RPMI7951 (cell line): ENCODE results near the gene SLC2A11. TPM values are rescaled to one million over a fixed set of nuclear protein-coding genes. Genes with fewer than 3 reads are reported as not detected.

ENCODE experiments used
- DNase-seq: peaks from one replicate; pipeline ENCODE4 v3.0.0-alpha.2; 2012; ENCODE audit warnings: low read depth
- total RNA-seq: library from RNA; depleted of rRNA; stranded (reverse); fragments of >200 nt; shearing (Covaris generic); gene quantifications from 2 replicates; pipeline ENCODE4 v1.2.3, GENCODE V29; 2014; rRNA removed

The SLC2A11 gene, protein sequence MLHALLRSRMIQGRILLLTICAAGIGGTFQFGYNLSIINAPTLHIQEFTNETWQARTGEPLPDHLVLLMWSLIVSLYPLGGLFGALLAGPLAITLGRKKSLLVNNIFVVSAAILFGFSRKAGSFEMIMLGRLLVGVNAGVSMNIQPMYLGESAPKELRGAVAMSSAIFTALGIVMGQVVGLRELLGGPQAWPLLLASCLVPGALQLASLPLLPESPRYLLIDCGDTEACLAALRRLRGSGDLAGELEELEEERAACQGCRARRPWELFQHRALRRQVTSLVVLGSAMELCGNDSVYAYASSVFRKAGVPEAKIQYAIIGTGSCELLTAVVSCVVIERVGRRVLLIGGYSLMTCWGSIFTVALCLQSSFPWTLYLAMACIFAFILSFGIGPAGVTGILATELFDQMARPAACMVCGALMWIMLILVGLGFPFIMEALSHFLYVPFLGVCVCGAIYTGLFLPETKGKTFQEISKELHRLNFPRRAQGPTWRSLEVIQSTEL
- total RNA-seq: 32.1 and 39.5 TPM in 2 replicates

DNA sequence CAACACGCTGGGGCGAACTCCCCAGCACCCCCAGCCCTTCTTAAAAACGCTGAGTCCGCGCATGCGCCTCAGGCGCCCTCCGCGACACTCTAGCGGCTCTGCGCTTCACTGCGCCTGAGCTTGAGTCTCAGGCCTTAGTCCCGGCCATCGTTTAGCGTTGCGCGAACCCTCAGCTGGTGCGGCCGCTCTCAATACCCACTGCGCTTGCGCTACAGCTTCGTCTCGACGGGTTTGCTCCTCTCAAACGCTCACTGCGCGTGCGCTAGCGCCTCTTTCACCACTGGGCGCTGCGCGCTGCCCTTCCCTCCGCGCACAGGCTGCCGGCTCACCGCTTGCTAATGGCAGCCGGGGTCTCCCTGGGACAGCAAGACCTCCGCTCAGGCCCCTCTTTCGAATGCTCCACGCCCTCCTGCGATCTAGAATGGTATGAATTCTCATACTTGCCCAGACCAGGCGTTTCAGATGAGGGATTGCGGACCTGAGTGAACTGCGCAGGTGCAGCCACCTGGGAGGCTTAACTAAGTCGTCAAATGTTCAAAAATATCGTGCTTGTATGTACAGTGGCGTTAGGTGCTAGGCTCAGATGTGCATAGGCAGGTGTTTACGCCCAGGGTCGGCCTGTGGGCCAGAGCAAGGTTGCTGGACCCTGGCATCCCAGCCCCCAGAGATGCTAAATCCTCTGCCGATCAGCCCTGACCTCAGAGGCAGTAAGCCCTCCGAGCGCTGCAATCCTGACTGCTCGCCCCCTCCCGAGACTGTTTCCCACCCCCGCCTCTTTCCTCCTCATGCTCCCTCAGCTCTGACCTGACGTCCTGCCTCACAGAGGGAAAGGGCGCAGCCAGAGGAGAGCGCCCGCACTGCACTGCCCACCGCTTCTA is at the start of gene SLC2A11:
TSS of gene SLC2A11 (plus strand) at position 270 of the 878 bp plus-strand sequence. CDS start at position 395, 125 bp downstream.
- peak; percentile 93 for DNase-seq

DNA sequence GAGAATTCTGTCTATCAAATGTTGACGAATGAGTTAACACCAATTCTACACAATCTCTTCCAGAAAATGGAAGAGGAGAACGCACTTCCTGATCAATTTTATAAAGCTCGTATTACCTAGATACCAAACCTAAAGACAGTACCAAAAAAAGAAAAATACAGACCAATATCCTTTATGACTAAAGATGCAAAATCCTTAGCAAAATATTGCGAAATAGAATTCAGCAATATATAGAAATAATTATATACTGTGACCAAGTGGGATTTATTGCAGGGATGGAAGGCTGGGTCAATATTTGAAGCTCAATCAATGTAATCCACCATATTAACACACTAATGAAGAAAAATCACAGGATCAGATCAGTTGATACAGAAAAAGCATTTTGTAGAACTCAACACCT is 45.3 kb upstream of the SLC2A11 start:
- no peak for DNase-seq

DNA sequence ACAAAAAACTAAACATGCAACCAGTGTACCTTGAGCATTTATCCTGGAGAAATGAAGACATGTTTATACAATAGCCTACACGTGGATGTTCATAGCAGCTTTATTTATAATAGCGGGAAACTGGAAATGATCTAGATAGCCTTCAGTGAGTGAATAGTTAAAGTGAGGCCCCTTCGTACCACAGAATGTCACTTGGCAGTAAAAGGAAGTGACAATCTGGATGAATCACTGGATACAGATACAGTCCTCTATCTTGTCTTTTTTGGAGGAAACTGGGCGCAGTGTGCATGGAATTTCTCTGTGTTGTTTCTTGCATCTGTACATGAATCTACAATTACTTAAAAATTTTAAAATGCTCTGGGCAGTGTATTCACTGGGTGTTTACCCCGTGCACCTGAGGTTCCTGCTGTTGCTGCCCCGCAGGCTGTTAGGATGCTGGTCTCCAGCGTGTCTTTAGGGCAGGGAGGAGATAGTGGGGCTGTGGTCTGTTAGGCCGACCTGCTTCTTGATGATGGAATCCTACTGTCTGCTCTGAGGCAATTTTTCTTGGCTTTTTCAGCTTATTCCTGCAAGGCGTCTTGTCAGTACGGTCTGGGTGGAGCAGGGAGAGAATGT is 42.0 kb upstream of the SLC2A11 start:
- no peak for DNase-seq

DNA sequence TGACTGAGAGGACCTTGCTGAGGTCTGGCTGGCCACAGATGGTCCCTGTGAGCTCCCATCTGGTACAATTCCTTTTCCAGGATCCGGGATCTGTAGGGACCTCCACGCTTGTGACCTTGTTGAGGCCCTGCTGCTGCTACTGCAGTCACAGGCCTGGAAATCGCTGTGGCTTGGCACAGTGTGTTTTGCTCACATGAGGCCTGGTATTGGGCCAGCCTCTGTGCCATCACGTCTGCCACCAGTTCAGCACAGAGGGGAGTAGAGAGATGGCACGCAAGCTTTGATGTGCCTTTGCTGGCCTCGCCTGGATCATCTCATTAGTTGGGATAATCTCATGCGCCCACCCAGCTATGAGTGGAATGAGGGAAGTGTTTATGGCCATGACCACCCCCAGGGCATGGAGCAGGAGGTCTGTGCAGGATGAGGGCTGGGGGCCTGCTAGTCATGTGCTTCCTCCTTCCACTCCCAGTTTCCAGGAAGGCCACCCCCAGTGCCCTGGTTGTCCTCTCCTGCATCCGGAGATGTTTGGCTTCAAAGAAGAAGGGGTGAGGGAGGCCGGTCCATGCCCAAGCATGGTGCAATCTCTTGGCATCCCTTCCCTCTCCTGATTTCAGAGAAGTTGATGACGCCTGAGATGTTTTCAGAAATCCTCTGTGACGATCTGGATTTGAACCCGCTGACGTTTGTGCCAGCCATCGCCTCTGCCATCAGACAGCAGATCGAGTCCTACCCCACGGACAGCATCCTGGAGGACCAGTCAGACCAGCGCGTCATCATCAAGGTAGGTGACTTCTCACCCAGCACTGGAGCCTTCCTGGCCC is 41.3 kb upstream of the SLC2A11 start:
- no peak for DNase-seq

DNA sequence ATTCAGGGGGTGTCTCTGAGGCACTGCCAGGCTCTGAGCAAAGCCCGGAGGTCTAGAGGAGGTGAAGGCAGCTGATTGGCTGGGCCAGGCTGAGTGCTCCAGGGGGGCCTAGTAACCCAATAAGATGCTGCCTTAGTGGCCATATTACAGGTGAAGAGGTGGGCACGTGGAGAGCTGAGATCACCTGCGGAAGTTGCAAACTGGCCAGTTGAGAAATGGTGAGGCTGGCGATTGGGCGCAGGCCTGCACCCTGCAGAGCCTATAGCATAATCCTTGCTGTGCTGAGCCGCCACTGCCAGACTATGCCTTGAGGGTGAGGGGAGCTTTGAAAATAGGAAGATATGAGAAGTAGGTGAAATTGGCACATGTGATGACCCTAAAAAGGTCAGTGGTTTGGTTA is 40.5 kb upstream of the SLC2A11 start:
- DNase-seq: no peak

DNA sequence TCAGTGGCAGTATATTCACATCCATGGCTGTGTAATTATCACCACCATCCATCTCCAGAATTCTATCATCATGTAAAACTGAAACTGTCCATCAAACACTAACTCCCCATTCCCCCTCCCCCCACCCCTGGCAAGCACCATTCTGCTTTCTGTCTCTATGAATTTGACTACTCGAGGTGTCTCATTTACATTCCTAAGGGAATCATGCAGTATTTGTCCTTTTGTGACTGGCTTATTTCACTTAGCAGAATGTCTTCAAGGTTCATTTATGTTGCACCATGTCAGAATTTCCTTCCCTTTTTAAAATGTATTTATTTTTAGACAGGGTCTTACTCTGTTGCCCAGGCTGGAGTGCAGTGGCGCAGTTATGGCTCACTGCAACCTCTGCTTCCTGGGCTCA is 39.1 kb upstream of the SLC2A11 start:
- no peak for DNase-seq

DNA sequence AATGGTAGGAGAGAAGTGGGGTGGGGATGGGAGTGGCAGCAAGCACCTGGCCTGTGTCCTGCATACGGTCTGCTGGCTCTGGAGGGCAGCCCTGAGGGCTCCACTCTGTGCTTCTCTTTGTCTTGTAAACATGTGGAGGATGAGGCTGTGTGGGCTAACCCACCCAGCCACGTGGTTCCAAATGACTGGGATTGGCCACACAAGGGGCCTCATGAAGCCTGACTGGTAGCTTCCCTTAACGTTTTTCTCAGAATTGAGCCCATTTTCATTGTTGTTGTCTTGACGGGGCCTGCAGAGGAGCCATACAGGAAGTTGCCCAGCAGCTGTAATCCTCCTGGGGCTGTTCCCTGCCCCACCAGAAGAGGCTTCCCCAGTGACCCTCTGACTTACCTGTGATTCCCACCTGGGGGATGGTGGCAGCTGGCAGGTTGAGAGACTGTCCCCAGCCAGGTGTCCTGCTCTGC is 36.9 kb upstream of the SLC2A11 start:
- no peak for DNase-seq

DNA sequence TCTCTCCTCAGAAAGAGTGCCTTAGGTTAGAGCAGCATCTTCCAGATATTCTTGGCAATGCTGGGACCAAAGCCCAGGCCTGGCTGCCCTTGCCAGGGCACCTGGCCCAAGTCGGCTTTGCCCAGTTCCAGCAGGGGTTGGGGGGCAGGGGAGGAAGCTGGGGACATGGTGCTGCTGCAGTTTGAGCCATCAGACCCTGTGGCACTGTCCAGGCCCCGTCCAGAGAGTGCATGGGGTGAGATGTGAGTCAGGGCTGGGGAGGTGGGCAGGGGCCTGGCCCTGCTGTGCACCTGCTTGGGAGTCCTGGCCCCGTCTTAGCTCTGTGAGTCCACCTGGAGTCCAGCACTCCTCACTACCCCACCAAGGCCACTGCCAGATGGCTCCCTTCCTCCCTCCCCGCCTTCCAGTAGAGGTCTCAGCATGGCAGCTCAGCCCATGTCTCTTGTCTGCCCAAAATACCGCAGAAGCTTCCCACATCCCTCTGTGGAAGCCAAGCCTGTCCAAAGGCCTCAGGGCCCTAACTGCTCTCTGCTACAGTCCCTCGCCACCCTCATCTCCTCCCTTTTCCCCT is 35.5 kb upstream of the SLC2A11 start:
- peak; percentile 82 for DNase-seq

DNA sequence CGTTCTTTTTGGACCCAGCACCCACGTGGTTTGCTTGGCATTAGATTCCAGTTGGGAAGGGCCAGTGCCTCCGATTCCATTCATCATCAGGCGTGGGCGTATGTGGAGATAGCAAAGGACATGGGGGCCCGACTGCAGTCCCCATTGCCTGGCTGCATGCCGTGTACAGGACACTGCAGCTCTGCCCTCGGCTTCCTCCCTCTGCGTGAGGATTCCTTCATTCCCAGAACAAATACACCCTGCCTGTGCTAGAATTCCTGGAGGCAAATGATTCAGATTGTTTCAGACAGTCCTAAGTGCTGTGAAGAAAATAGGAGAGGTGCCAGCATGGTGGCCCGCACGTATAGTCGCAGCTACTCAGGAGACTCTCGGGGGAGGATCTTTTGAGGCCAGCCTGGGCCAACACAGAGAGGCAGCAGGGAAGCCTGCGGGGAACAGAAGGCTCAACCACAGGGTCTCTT is 34.3 kb upstream of the SLC2A11 start:
- peak; percentile 88 for DNase-seq

DNA sequence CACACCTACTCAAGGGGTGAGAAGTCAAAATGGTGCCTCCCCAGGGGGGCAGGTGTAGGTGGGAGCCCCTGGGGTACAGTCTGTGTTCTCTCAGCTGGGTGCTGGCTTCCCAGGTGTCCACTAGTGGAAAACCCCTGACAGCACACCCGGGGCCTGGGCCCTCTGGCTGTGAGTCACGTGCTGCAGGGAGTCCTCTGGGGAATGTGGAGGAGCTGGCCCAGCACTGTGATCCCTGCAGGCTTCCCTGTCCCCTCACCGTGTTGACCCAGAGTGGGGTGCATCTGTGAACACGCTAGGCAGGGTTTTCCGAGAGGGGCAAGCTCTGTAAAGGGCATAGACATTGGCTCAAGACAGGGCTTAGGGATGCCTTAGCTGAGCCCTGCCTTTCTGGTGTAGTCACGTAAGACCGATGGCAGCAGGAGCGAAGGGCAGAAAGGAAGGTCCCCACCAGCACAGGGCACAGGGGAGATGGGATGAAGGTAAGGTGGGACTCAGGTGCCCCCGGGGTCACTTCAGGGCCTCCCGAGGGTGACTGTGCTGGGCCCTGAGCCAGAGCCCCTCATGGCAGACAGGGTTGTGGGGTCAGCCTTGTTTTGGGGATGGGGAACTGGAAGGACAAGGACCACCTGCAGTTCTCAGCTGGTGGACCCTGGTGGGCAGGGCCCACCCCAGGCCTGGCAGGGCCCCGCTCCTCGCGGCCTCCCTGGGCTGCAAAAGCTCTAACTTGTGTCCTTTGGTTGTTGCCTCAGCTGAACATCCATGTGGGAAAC is 33.0 kb upstream of the SLC2A11 start:
- no peak for DNase-seq

DNA sequence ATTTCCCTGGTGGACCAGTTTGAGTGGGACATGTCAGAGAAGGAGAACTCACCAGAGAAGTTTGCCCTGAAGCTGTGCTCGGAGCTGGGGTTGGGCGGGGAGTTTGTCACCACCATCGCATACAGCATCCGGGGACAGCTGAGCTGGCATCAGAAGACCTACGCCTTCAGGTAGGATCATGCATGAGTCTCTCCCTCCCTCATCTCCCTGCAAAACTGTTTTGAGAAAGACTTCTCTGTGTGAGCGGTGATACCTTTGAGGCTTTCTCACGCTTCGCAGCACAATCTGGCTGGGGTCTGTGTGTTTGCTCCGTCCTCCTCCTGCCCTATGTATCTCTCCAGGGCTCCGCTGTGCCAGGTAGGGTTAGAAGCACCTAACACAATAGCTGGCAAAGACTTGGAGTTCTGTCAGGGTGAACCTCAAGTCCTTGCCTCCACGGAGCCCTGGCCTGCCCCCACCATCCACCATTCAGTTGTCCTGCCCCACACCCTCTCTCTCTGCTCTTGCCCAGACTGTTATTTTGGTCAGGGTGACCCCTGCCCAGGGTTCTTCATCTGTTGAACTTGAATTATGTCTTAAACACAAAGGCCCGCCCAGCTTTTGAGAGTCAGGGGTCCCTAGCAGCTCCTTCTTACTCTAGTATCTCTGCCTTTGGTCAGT is 32.3 kb upstream of the SLC2A11 start:
- DNase-seq: no peak

DNA sequence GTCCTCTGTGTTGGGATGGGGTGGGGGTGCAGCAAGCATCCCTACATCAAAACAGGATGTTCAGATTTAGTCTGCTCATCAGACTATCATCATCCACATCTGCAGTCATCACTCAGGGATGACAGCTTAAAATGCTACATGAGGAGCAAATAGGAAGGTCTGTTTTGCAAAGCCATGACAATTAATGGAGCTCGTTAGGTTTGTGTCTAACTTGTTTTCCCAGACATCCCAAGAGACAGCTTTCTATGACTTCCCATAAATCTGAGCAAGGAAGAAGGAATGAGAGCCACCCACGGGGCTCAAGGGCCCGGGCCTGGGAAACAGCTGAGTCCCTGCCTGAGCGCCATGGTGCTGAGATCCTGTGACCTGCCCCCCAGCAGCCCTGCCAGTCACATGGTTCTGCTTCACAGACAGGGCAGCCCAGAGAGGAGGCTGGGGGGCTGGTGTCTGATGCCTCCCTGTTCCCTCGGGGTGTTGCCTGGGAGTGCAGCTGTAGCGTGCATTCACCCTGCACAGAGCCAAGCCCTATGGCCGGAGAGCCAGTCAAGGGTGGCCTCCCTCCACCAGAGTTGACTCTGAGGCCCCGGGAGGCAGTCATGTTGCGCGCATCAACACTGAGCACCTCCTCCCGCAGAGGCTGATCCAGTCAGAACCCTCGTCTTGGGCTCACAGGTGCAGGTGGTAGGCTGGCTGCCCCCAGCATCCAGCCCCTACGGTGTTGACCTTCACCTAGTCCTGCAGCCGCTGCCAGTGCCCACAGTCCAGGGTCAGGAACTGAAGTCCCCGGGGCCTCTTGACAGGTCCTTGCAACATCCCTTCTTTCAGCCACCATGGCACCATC is 30.9 kb upstream of the SLC2A11 start:
- no peak for DNase-seq

DNA sequence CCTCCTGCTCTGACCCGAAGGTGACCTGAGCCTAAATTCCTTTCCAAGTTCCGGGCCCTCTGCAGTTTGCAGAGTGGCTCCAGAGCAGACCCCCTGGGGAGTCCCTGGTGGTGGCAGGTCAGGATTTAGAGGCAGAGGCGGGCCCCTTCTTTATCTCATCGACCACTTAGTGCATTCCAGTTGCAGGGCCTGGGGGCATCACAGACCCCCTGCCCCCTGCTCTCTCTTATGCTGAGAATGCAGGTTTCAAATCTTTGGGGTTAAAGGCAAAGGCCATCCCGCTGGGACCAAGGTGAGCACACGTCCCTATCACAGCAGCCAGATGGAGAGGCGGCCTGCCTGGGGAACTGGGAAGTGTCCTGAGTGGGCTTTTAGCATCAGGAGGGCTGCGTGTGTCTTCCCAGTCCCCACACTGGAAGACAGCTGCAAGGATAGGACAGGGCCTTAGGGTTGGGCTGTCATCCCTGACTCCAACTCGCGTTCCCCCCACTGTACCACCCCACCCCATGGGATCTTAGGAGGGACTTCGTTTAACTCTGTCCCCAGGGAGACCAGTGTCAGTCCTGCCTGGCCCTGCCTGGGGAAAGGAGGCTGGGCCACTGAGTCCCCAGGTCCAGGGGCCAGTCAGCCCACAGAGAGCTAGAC is 30.2 kb upstream of the SLC2A11 start:
- DNase-seq: no peak

DNA sequence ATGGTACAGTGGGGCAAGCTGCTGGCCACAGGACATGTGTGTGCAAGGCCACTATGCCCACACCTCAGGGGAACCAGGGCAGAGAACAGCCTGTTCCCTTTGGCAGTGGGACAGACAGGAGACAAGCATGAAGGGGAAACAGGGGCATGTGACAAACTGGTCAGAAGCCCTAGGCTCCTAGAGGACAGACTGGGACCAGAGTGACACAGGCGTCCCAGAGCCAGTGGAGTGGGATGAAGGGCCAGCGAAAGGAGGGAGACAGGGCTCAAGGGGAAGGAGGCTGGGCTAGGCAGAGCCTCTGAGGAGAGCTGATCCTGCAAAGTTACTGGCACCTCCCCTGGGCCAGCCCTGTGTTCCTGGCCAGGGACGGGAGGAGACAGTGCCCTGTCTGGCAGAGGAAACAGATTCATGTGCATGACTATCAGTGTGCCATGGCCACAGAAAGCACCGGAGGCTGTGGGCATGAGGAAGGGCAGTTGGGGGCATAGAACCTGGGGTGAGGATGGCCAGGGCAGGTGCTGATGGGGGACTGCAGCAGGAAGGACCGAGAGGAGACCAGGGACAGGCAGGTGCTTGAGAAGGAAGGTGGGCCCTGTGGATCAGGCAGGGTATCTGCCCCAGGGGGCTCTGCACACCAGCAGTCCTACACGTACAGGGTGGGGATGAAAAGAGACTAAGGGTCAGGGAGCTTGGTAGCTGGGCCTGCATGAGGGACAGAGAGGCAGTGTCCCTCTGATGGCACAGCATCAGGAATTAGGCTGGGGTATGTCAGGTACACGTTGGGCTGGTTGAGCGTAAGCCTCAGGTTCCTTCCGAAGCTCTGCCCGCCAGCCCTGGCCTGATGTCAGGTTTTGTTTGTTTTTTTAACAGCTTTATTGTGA is 28.6 kb upstream of the SLC2A11 start:
- DNase-seq: no peak

DNA sequence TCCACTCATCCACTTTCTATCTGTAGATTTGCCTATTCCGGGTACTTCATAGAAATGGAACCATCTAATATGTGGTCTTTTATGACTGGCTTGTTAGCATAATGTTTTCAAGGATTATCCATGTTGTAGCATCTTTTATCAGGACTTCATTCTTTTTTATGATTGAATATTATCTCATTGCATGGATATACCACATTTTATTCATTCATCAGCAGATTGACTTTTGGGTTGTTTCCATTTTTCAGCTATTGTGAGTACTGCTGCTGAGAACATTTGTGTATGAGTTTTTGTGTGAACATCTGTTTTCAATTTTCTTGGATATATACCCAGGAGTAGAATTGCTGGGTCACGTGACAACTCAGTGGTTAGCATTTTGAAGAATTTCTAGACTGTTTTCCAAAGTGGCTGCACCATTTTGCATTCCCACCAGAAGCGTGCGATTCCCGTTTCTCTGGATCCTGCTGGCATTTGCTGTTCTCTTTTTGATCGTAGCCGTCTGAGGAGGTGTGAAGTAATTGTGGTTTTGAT is 27.8 kb upstream of the SLC2A11 start:
- DNase-seq: peak; percentile 92

DNA sequence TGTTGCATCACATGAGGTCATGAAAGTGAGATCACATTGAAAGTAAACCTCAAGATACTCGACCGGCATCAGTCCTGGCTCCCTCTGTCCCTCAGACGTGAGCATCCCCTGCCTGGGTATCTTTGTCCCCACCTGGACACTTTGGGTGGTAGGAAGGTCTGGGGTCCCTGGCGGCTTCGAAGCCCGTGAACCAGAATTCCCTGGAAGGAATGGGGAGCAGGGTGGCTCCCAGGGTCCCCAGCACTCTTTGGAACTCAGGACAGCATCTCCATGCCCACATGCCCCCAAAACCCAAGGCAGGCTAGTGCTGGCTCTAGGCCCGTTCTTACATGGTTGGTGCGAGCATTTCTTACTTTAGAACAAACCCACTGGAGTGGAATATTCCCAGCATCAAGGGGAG is 26.4 kb upstream of the SLC2A11 start:
- no peak for DNase-seq

DNA sequence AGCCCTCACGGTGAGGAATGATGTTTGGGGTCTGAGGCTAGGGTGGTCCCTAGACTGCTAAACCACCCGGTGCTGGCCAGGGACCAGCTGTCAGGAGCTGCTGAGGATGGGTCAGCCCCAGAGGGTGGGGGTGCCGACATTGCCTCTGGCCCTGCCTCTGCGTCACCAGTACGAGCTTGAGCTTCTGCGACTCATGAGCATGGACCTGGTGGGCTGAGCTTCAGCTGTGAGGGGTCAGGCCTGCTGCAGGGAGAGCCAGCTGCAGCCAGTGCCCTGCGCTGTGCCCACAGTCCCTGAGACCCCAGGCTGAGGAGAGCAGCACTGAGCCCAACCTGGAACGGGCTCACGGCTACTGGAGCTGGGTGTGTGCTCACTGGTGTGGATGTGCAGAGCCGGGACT is 25.9 kb upstream of the SLC2A11 start:
- no peak for DNase-seq
